ENCODE measurements around the gene DVL3. TPM values are rescaled to one million over a fixed set of nuclear protein-coding genes. Genes with fewer than 3 reads are reported as not detected.

Gene DVL3
- total and polyA plus RNA-seq, 10 of the 15 experiments (the other 5 are each of a cell fraction or from before 2014, with no cell fraction given): 2.2 to 39.7 (median 14.5) TPM

GRCh38 chr3:184156522-184156955 lies 1.4 kb downstream of the DVL3 start:
- peak overlapping the region; percentile 88 for H3K9ac ChIP-seq (ENCODE audit: control insufficient read depth, insufficient read depth, low read length)
- ChIA-PET POLR2A (interaction anchor here (0.5 to 2.4 kb wide), 5 partner anchors 8 to 69 kb away, joined by 3 to 7 read pairs (median 5); partner anchors contain the start of genes ABCF3 and AP2M1), RAD21 (ENCODE audit: unreplicated experiment) (interaction anchor here (1.1 to 2.2 kb wide), 4 partner anchors 12 to 132 kb away, joined by 3 to 10 read pairs (median 5); partner anchors contain the start of genes ABCF3 and EIF2B5), CTCF (interaction anchor here (1.4 to 1.6 kb wide), 2 partner anchors 22 to 31 kb away, joined by 3 to 7 read pairs; partner anchors contain the start of gene EIF2B5), SMC1A (ENCODE audit: uncharacterized antibody, unreplicated experiment) (interaction anchor here (0.7 to 1.4 kb wide), 2 partner anchors 90 to 93 kb away, joined by 3 to 4 read pairs; no protein-coding TSS in a partner anchor)
- peaks cover 9% of the 10 kb centered on the region for H3K4me1 ChIP-seq (ENCODE audit: control insufficient read depth, insufficient read depth, low read length)
- H3K36me3 ChIP-seq (ENCODE audit: control insufficient read depth in 2 of 2, insufficient read depth in 2 of 2, low read length in 1 of 2): no peaks in the 10 kb centered on the region
- ATAC-seq (peak; percentile 50), FAIRE-seq (no peak), DNase-seq (ENCODE audit: low read depth, low spot score) (no peak)
- no peaks in the 10 kb centered on the region for H4K20me1 ChIP-seq (ENCODE audit: control insufficient read depth, insufficient read depth)
- in situ Hi-C loops (cut with MboI): no loop called here
- peak overlapping the region; percentile 12 for H2AFZ ChIP-seq (ENCODE audit: control insufficient read depth, low read depth, low read length)
- intact Hi-C loops (cut with micrococcal nuclease; ENCODE audit: unreplicated experiment): loop anchor here (1.0 kb wide), 1 partner anchor 29 kb away; no protein-coding TSS in a partner anchor
- peak overlapping the region; percentile 82 for H3K4me3 ChIP-seq
- H3K79me2 ChIP-seq (ENCODE audit: control insufficient read depth, insufficient read depth, low read length): peaks cover 42% of the 10 kb centered on the region
- H3K4me2 ChIP-seq (ENCODE audit: control insufficient read depth, insufficient read depth): peak overlapping the region; percentile 78
- H3K27ac ChIP-seq (ENCODE audit: control insufficient read depth, insufficient read depth): peak overlapping the region; percentile 35
- H3K27me3 ChIP-seq (replicated peaks in 1 of 2; ENCODE audit: control insufficient read depth in 2 of 2, insufficient read depth in 2 of 2, low read length in 1 of 2): no peaks in the 10 kb centered on the region
- 2% methylated on average over 6 of the region's 6 CpGs for WGBS (ENCODE audit: insufficient coverage, insufficient replicate concordance, low lambda C conversion rate, missing lambda C conversion rate)
- H3K9me3 ChIP-seq (replicated peaks; ENCODE audit: control insufficient read depth, insufficient read depth, low read length): no peaks in the 10 kb centered on the region
- BruUV-seq (replicated peaks): no TSS peak
- TF ChIP-seq DPF2 (IDR thresholded peaks at IDR 0.05) (no peak), NR2F1 (conservative IDR thresholded peaks at IDR 0.05) (peak; percentile 39; the same call in 1 of the 2 replicates), SIX5 (IDR thresholded peaks at IDR 0.05; ENCODE audit: low read depth, low read length, severe bottlenecking) (no peak), HSF1 (IDR thresholded peaks at IDR 0.05; ENCODE audit: low read depth, low read length) (no peak), IRF5 (IDR thresholded peaks at IDR 0.05; ENCODE audit: borderline replicate concordance) (no peak), NKRF (conservative IDR thresholded peaks at IDR 0.05) (0 out of 2 replicates have a peak, but pooled peaks have one; percentile 17), CUX1 (IDR thresholded peaks at IDR 0.05; ENCODE audit: insufficient replicate concordance, low read depth, low read length) (no peak), GATAD2B (conservative IDR thresholded peaks at IDR 0.05; ENCODE audit: low read depth) (0 out of 2 replicates have a peak, but pooled peaks have one; percentile 23), SMARCA5 (IDR thresholded peaks at IDR 0.05) (peak; percentile 34; the same call in 1 of the 2 replicates), RELB (IDR thresholded peaks at IDR 0.05; ENCODE audit: low read depth) (peak; percentile 52; the same call in 1 of the 2 replicates), IKZF1 (conservative IDR thresholded peaks at IDR 0.05) (peak; percentile 65)
